Stomach (tissue), 9 donors: ENCODE data around the gene IRF2. TPM values are rescaled to one million over a fixed set of nuclear protein-coding genes. Genes with fewer than 3 reads are reported as not detected.
A peak's percentile ranks its signal among the peaks of the same experiment; 100 is the strongest.

Experiments
- DNase-seq, 2 donors: peaks; one replicate each; pipeline versions ENCODE4 v3.0.0 to v3.0.0-alpha.2; 2013 to 2019
- H3K27ac ChIP-seq, 5 donors: fragments of 200-600 bp in 4 of 5; sonication (generic) in 4 of 5; one replicate each; pipeline ENCODE4 v1.5.1; 2013 to 2019; ENCODE audit warnings: mild to moderate bottlenecking in 1 of 5, moderate library complexity in 1 of 5
- H3K27me3 ChIP-seq, 3 donors: fragments of 200-600 bp; sonication (generic); one replicate each; pipeline ENCODE4 v1.5.1; 2017 to 2019; ENCODE audit warnings: mixed run types in 1 of 3
- H3K36me3 ChIP-seq, 4 donors: fragments of 200-600 bp; sonication (generic); 1 replicate in 3 of 4; 2 replicates in 1 of 4; pipeline ENCODE4 v1.5.1; 2016 to 2019
- H3K4me1 ChIP-seq, 4 donors: fragments of 200-600 bp; sonication (generic); one replicate each; pipeline ENCODE4 v1.5.1; 2016 to 2019
- H3K4me3 ChIP-seq, 4 donors: fragments of 200-600 bp; sonication (generic) in 3 of 4; one replicate each; pipeline ENCODE4 v1.5.1; 2016 to 2019; ENCODE audit warnings: mild to moderate bottlenecking in 1 of 4
- H3K9me3 ChIP-seq, 4 donors: fragments of 200-600 bp; sonication (generic); one replicate each; pipeline ENCODE4 v1.5.1; 2016 to 2019
- EP300 ChIP-seq: sonication (generic); formaldehyde crosslinking; IDR thresholded peaks from one replicate; pipeline ENCODE4 v1.6.1; 2017; ENCODE audit warnings: antibody characterized with exemption
- POLR2A ChIP-seq, 4 donors: fragments of 450-650 bp; IDR thresholded peaks; one replicate each; pipeline ENCODE4 v1.6.1; 2016; ENCODE audit warnings: antibody characterized with exemption in 4 of 4, control low read depth in 2 of 4, mild to moderate bottlenecking in 1 of 4, moderate library complexity in 1 of 4
- POLR2AphosphoS5 ChIP-seq, 3 donors: sonication (generic); formaldehyde crosslinking; IDR thresholded peaks; one replicate each; pipeline ENCODE4 v1.6.1; 2016; ENCODE audit warnings: antibody characterized with exemption in 3 of 3
- WGBS, 5 donors: extraction: QIAGEN DNeasy Blood & Tissue Kit in 3 of 5; methylation state at CpG; one replicate each; pipeline versions ENCODE4 v1.1.5 to v1.1.7; 2013 to 2018; 5-methylcytosine and 5-hydroxymethylcytosine counted together
- intact Hi-C: fragments of 100-400 bp; cut with DNase I; formaldehyde crosslinking; loops from one replicate; pipeline ENCODE4 v1.15.1; 2023; ENCODE audit warnings: low total_unique reads
- polyA plus RNA-seq, 3 donors: library from polyadenylated mRNA; stranded (reverse); fragments of 200-250 nt; gene quantifications; one replicate each; pipeline ENCODE4 v1.2.3, GENCODE V29; 2013
- total RNA-seq, 5 donors: library from RNA; depleted of rRNA; stranded (reverse); fragments of >200 nt; gene quantifications; one replicate each; pipeline versions ENCODE4 v1.1.0 to v1.2.3, GENCODE V29; 2014 to 2016
- TF ChIP-seq, protein P1 (sequence below), 7 experiments: fragments of 450-650 bp in 4 of 7; fragments of 200-600 bp in 3 of 7; sonication (generic) in 3 of 7; IDR thresholded peaks; one replicate each; pipeline ENCODE4 v1.5.1; 2016 to 2019; ENCODE audit warnings: antibody characterized with exemption in 7 of 7, control low read depth in 2 of 7, mild to moderate bottlenecking in 1 of 7
- donor health status: healthy with polysubstance abuse.
- donor health status: Bipolar disorder and iron deficiency.
- donor health status: healthy.

The IRF2 gene
- total and polyA plus RNA-seq, 8 donors = 5.5 to 253 (median 29.0) TPM

DNA sequence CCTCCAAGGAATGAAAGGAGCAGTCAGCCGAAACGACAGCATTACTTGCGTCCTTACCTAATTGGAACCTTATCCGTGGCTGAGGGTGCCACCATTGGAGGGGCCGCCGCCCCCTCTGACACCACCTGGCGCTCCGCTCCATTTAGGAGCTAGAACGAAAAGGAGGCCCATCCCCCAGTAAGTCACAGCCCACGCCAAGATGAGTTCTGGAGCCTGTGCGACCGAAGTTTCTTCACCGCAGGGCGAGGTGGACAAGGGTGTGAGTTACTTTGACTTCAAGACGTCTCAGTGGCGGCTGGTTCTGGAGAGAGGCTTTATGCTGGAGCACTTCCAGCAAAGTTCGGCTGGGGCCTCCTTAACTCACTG is 729 bp upstream of the IRF2 start:
- DNase-seq = peak; percentile 57 to 81
- Histone ChIP-seq H3K4me3 (peak overlapping the region; percentile 66 to 93 (median 86)), H3K27me3 (no peaks in the 10 kb centered on the region), H3K27ac (peak overlapping the region; percentile 97 to 100 (median 99)), H3K9me3 (no peaks in the 10 kb centered on the region), H3K4me1 (peaks cover 31 to 64% (median 44%) of the 10 kb centered on the region in 4 donors), H3K36me3 (no peaks in the 10 kb centered on the region)
- intact Hi-C loops = no loop called here
- TF ChIP-seq POLR2A (IDR thresholded peaks at IDR 0.05) = no peak
- peak in 1 of 3 donors; percentile 4 for TF ChIP-seq POLR2AphosphoS5 (IDR thresholded peaks at IDR 0.05)
- 0 to 1% (median 1%) methylated on average over 16 to 17 of the region's 17 CpGs for WGBS, 5 donors

DNA sequence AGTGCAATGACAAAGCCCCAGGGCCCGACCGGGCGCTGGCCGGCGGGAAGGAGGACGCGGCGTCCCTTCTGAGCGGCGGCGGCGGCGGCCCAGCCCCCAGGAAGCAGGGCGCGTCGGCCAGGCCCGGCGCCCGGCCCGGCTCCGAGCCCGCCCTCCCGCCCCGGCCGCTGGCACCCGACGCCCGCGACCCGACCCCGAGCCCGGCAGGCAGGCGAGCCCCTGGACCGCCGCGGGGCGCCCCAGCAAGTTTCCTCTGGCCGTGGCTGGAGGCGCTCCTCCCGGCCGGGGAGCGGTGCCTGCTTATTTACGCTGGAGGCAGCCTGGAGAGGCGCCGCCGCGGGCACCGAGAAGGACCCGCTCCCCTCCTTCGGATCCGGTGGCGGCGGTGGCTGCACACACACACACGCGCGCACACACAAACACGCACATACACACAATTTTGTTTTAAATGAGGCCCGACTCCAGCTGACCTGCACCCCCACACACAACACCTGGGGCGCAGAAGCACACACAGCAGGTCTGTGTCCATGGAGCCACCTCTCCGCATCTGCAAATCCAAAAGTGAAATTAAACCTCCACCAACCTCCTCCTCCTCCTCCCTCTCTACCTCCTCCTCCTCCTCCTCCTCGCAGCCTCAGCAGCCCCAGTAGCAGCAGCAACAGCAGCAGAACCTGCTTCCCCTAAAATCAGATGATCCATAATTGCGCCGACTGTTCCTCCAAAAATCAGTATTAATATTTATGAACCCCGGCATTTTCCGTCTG is 669 bp downstream of the IRF2 start:
- intact Hi-C loops = no loop called here
- H3K27ac ChIP-seq = peak overlapping the region; percentile 98 to 100 (median 99)
- H3K4me1 ChIP-seq = peaks cover 43 to 68% (median 55%) of the 10 kb centered on the region in 4 donors
- H3K4me3 ChIP-seq = peak overlapping the region; percentile 66 to 93 (median 86)
- peak in 1 of 3 donors; percentile 20 for TF ChIP-seq POLR2AphosphoS5 (IDR thresholded peaks at IDR 0.05)
- no peak for TF ChIP-seq POLR2A (IDR thresholded peaks at IDR 0.05)
- TF ChIP-seq, protein P1, sequence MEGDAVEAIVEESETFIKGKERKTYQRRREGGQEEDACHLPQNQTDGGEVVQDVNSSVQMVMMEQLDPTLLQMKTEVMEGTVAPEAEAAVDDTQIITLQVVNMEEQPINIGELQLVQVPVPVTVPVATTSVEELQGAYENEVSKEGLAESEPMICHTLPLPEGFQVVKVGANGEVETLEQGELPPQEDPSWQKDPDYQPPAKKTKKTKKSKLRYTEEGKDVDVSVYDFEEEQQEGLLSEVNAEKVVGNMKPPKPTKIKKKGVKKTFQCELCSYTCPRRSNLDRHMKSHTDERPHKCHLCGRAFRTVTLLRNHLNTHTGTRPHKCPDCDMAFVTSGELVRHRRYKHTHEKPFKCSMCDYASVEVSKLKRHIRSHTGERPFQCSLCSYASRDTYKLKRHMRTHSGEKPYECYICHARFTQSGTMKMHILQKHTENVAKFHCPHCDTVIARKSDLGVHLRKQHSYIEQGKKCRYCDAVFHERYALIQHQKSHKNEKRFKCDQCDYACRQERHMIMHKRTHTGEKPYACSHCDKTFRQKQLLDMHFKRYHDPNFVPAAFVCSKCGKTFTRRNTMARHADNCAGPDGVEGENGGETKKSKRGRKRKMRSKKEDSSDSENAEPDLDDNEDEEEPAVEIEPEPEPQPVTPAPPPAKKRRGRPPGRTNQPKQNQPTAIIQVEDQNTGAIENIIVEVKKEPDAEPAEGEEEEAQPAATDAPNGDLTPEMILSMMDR (IDR thresholded peaks at IDR 0.05) = no peak
- H3K9me3 ChIP-seq = no peaks in the 10 kb centered on the region
- WGBS, 5 donors = 0 to 1% (median 0%) methylated on average over 9 to 65 of the region's 65 CpGs
- no peaks in the 10 kb centered on the region for H3K36me3 ChIP-seq
- no peaks in the 10 kb centered on the region for H3K27me3 ChIP-seq
- peak; percentile 44 to 74 for DNase-seq

DNA sequence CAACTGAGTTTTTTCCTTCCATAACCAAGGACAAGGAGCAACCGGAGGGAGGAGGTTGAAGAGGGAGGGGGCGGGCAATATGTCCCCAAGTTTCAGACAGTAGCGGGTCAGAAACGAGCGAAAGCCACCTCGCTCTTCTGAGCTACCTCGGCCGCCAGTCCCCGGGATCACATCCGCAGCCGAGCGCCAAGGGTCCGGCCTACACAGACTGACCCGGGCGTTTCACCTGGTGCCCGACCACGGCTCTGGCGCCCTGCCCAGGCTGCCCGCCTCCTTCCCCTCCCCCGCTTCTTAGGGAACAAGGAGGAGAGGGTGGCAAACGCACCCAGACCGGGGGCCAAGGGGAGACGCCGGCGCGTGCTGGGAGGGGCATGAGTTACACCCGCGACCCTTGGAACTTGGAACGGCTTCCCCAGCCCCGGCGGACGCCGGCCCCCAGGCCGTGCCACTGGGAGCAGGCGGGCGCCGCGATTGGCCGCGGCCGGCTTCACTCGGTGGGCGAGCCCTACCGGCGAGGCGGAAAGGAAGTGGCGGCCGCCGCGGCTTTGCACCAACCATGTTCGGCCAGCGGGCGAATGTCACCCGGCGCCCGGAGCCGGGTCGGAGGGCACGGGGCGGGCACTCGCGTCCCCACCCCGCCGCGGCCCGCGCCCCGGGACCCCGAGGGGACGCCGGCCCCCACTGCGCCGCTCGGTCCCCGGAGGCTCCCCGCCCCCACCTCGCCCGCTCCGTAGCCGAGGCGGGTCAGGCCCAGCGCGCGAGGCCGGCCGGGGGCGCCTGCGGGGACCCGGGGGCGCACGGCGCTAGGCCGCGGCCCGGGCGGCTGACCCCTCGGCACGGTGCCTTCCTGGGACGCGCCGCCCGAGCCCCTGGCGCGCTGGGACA is 1.5 kb downstream of the IRF2 start:
- no peaks in the 10 kb centered on the region for H3K27me3 ChIP-seq
- no peaks in the 10 kb centered on the region for H3K36me3 ChIP-seq
- TF ChIP-seq POLR2A (IDR thresholded peaks at IDR 0.05) (peak in 1 of 4 donors; percentile 36), EP300 (no peak), POLR2AphosphoS5 (IDR thresholded peaks at IDR 0.05) (peak; percentile 4 to 90 (median 82))
- TF ChIP-seq, protein P1 (IDR thresholded peaks at IDR 0.05) = no peak
- no peaks in the 10 kb centered on the region for H3K9me3 ChIP-seq
- H3K4me3 ChIP-seq = peak overlapping the region; percentile 66 to 93 (median 86)
- H3K27ac ChIP-seq = peak overlapping the region; percentile 98 to 100 (median 99)
- peak; percentile 92 to 94 for DNase-seq
- H3K4me1 ChIP-seq = peaks cover 43 to 72% (median 59%) of the 10 kb centered on the region in 4 donors
- intact Hi-C loops = no loop called here
- 0 to 1% (median 0%) methylated on average over 17 to 104 of the region's 104 CpGs for WGBS, 5 donors

DNA sequence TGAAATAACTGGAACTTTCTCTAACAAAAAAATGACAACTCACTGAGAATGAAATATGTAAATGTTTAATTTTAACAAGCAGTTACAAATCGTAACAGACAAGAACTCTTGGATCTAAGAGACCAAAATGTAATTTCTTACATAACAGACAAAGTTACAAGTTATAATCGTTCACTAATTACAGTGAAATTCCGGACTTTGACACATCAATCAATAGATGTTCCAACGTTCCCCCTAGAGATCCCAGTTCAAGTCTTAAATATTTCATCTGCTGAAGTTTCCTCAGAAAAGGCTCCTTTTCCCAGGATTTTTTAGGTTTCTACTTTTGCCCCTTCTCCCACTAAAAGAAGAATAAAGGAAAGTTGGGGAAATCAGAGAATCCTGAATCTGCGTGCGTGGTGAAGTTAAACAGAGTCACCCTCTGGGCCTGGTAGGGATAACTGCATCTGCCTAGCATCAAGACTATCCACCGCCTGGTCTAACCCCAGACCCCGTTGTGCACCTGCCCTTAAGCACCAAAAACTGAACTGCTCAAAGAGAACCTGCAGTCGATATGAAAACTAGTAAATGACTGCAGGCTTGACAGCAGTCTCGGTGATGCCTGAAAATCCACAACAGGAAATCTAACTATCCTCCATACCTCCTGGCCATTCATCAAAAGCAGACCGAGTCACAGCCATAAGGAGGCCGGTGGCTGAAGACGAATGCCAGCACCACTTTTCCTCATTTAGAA is 2.3 kb downstream of the IRF2 start:
- peak in 1 of 2 donors; percentile 59 for DNase-seq
- TF ChIP-seq POLR2AphosphoS5 (IDR thresholded peaks at IDR 0.05) (no peak), POLR2A (IDR thresholded peaks at IDR 0.05) (no peak), EP300 (no peak)
- TF ChIP-seq, protein P1 (IDR thresholded peaks at IDR 0.05) = no peak
- peak overlapping the region; percentile 98 to 100 (median 99) for H3K27ac ChIP-seq
- peak overlapping the region; percentile 66 to 93 (median 86) for H3K4me3 ChIP-seq
- intact Hi-C loops = no loop called here
- H3K36me3 ChIP-seq = no peaks in the 10 kb centered on the region
- H3K27me3 ChIP-seq = no peaks in the 10 kb centered on the region
- H3K9me3 ChIP-seq = no peaks in the 10 kb centered on the region
- WGBS, 5 donors = 6 to 10% (median 8%) methylated on average over 13 of the region's 13 CpGs
- H3K4me1 ChIP-seq = peaks cover 42 to 71% (median 61%) of the 10 kb centered on the region in 4 donors
